Activated T-cell treated with anti-CD3 and anti-CD28 coated beads, Interleukin-2, amount 50 U/mL, for 72 hours (primary cell): ENCODE results near the gene SMOC2. TPM values are rescaled to one million over a fixed set of nuclear protein-coding genes. Genes with fewer than 3 reads are reported as not detected.
"Not testable (repeated sequence)": the region's sequence is repeated elsewhere in the genome, so short reads cannot be mapped to it uniquely, and the experiment has no call there.

Source experiments
- ATAC-seq, 2 donors: fragments of 150-1000 bp; cut with Tn5 transposase; replicated peaks in 1 of 2; 2 replicates each; pipeline ENCODE4 v1.10.0; 2021; ENCODE audit warnings: moderate library complexity in 2 of 2, mild to moderate bottlenecking in 1 of 2
- DNase-seq, 2 donors: peaks; one replicate each; pipeline ENCODE4 v3.0.0; 2021 to 2022; ENCODE audit warnings: mixed read lengths in 1 of 2
- H3K27ac Mint-ChIP-seq: one replicate; pipeline ENCODE4 v1.8.0; 2022; ENCODE audit warnings: mild to moderate bottlenecking, moderate library complexity, mixed read lengths
- H3K27me3 Mint-ChIP-seq: one replicate; pipeline ENCODE4 v1.8.0; 2022; ENCODE audit warnings: low read depth, mixed read lengths
- H3K36me3 Mint-ChIP-seq, 2 donors: one replicate each; pipeline ENCODE4 v1.8.0; 2022; ENCODE audit warnings: mixed read lengths in 2 of 2, mild to moderate bottlenecking in 1 of 2; ENCODE audit not compliant: insufficient read depth in 2 of 2
- H3K4me1 Mint-ChIP-seq: one replicate; pipeline ENCODE4 v1.8.0; 2022; ENCODE audit warnings: low read depth, mixed read lengths
- H3K4me3 Mint-ChIP-seq, 2 donors: one replicate each; pipeline ENCODE4 v1.8.0; 2022; ENCODE audit warnings: mild to moderate bottlenecking in 2 of 2, mixed read lengths in 2 of 2, moderate library complexity in 2 of 2
- H3K9me3 Mint-ChIP-seq, 2 donors: one replicate each; pipeline ENCODE4 v1.8.0; 2022; ENCODE audit warnings: mixed read lengths in 2 of 2
- total RNA-seq, 2 donors: library from RNA; stranded (reverse); gene quantifications; one replicate each; pipeline ENCODE4 v1.2.3, GENCODE V29; 2022

Gene SMOC2
- total RNA-seq, 2 donors from 2014 or later: not detected

DNA sequence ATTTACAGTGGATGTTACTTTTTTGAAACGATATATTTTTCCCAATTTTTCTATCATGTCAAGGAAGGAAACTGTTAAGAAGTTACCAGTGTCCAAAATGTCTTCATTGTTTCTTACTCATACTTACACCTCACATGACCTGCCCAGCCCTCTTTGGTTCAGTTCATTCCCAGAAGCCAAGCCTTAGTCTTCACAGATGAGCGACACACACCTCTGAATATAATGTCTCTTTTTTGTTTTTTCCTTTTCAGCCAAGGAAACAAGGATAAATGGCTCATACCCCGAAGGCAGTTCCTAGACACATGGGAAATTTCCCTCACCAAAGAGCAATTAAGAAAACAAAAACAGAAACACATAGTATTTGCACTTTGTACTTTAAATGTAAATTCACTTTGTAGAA lies 225.2 kb downstream of the SMOC2 start:
- Mint-ChIP-seq H3K27ac (no peak overlapping the region), H3K4me1 (no peaks in the 10 kb centered on the region), H3K4me3 (no peak overlapping the region), H3K27me3 (peaks cover 7% of the 10 kb centered on the region), H3K36me3 (no peaks in the 10 kb centered on the region), H3K9me3 (peaks cover 0 to 1% of the 10 kb centered on the region in 2 donors)
- no peak for ATAC-seq
- no peak for DNase-seq

DNA sequence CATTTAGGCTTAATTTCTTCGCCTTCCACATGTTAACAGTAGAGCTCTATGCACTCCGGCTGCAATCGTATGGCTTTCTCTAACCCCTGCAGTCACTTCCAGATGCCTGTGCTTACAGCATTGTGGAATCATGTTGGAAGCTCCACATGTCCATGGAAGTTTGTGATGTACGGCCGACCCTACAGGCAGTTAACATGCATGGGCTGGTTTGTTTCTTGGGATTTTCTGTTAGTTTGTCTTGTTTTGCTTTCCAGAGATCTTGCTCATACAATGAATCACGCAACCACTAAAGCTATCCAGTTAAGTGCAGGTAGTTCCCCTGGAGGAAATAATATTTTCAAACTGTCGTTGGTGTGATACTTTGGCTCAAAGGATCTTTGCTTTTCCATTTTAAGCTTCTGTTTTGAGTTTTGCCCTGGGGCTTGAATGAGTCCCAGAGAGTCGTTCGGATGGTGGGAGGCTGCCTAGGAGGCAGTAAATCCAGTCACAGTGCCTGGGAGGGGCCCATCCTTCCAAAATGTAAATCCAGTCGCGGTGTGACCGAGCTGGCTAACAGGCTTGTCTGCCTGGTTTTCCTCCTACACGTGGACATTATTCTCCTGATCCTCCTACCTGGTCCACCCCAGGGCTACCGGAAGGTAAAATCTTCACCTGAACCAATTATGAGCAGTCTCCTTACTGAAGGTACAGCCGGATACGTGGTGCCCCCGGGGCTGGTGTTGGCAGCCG lies 225.9 kb downstream of the SMOC2 start:
- no peak overlapping the region for H3K27ac Mint-ChIP-seq
- H3K27me3 Mint-ChIP-seq: peaks cover 7% of the 10 kb centered on the region
- no peaks in the 10 kb centered on the region for H3K36me3 Mint-ChIP-seq
- ATAC-seq (no peak), DNase-seq (no peak)
- H3K9me3 Mint-ChIP-seq: peaks cover 0 to 1% of the 10 kb centered on the region in 2 donors
- no peaks in the 10 kb centered on the region for H3K4me1 Mint-ChIP-seq
- H3K4me3 Mint-ChIP-seq: no peak overlapping the region

DNA sequence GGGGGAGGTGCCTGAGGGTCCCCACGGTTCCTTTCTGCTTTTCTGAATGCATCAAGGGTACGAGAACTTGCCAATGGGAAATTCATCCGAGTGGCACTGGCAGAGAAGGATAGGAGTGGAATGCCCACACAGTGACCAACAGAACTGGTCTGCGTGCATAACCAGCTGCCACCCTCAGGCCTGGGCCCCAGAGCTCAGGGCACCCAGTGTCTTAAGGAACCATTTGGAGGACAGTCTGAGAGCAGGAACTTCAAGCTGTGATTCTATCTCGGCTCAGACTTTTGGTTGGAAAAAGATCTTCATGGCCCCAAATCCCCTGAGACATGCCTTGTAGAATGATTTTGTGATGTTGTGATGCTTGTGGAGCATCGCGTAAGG lies 226.4 kb downstream of the SMOC2 start:
- ATAC-seq (no peak), DNase-seq (no peak)
- H3K27me3 Mint-ChIP-seq: peaks cover 7% of the 10 kb centered on the region
- H3K9me3 Mint-ChIP-seq: peaks cover 0 to 1% of the 10 kb centered on the region in 2 donors
- no peak overlapping the region for H3K4me3 Mint-ChIP-seq
- no peaks in the 10 kb centered on the region for H3K4me1 Mint-ChIP-seq
- H3K36me3 Mint-ChIP-seq: no peaks in the 10 kb centered on the region
- H3K27ac Mint-ChIP-seq: no peak overlapping the region

DNA sequence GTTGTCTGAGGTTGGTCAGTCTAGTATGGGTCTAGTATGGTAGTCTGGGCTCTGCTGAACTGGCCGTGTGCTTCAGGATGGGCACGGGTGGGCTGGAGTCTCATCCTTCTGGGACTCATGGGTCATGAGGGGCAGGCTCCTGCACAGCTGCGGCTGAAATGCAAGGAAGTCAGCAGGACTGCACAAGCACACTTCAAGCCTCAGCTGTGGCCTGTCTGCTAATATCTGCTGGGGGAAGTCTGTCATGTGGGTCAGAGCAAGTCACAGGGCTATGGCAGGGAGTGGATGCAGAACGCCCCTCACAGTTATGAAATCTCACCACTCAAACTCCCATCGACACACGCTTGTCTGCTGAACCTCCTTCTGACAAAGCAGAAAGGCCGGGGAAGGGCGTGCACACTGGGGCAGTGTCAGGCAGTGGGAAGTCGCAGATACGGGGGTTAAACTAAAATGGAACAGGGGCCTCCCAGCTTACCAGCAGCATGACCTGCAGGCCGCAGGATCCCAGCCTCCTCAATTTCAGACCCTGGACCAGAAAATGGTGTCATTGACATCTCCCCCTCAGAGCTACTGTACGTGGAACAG lies 229.5 kb downstream of the SMOC2 start:
- no peak for ATAC-seq
- H3K4me1 Mint-ChIP-seq: no peaks in the 10 kb centered on the region
- no peak overlapping the region for H3K4me3 Mint-ChIP-seq
- peaks cover 9% of the 10 kb centered on the region for H3K27me3 Mint-ChIP-seq
- DNase-seq: no peak
- H3K9me3 Mint-ChIP-seq: peaks cover 0 to under 1% of the 10 kb centered on the region in 2 donors
- H3K27ac Mint-ChIP-seq: no peak overlapping the region
- no peaks in the 10 kb centered on the region for H3K36me3 Mint-ChIP-seq

DNA sequence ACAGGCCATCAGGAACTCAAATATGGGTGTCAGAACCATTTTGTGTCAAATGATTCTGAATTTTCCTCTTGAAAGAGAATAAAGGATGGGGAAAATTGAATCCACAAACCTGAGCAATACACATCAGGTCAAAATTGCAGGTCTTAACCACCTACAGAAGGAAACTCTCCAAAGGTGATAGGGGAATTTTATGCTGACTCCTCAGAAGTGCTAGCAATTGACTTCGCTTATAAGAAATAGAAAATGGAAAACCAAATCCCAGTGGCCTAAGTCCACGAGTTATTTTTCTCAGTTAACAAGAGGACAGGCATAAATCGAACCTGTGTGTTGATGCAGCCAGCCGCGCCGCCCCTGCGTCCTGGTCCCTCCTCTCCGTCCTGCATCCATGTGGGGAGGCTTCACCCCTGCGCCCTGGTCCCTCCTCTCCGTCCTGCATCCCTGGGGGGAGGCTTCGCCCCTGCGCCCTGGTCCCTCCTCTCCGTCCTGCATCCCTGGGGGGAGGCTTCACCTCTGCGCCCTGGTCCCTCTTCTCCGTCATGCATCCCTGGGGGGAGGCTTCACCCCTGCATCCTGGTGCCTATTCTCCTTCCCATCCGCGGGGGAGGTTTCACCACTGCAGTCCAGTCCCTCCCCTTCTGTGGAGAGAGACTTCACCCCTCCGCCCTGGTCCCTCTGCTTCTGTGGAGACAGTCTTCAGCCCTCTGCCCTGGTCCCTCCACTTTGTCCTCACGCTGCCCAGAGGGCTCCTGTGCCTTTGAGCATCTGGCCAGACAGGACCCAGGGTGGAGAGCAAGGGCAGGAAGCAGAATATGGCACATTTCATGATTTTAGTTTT lies 230.3 kb downstream of the SMOC2 start:
- H3K36me3 Mint-ChIP-seq: no peaks in the 10 kb centered on the region
- no peaks in the 10 kb centered on the region for H3K4me1 Mint-ChIP-seq
- ATAC-seq: no peak
- no peak overlapping the region for H3K4me3 Mint-ChIP-seq
- peaks cover 14% of the 10 kb centered on the region for H3K27me3 Mint-ChIP-seq
- no peak overlapping the region for H3K27ac Mint-ChIP-seq
- no peak for DNase-seq
- no peaks in the 10 kb centered on the region for H3K9me3 Mint-ChIP-seq

DNA sequence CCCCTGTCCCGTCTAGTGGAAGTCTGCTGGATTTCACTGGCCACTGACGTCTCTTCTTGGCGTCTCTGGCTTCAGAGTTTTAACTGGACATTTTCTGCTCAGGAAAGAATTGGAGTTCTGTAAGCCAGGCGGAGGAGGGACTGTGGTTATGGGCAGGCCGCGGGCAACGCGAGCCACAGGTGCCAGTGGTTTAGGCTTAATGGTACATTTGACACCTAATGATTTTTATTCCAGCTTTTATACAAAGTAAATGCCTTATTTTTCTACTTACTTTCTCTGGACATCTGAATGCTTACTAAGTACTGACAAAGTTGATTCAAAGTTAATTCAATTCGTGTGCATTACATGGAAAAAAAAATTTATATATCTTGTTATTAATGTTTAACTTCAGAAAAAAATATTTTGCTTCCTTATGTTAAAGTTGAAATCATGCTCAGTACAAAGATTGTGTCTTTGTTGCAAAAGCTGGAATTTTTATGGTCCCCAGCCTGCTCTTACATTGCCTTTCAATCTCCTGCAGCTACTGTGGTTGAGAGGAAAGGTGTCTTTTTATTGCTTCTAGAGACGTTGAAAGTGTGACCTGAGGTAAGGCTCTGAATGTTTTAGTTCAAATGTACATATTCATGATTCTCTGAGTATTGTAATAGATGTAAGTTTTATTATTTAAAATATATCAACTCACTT lies 231.0 kb downstream of the SMOC2 start:
- ATAC-seq (no peak), DNase-seq (no peak)
- peaks cover 8% of the 10 kb centered on the region for H3K27me3 Mint-ChIP-seq
- H3K4me3 Mint-ChIP-seq: no peak overlapping the region
- no peaks in the 10 kb centered on the region for H3K9me3 Mint-ChIP-seq
- H3K27ac Mint-ChIP-seq: no peak overlapping the region
- no peaks in the 10 kb centered on the region for H3K4me1 Mint-ChIP-seq
- no peaks in the 10 kb centered on the region for H3K36me3 Mint-ChIP-seq

DNA sequence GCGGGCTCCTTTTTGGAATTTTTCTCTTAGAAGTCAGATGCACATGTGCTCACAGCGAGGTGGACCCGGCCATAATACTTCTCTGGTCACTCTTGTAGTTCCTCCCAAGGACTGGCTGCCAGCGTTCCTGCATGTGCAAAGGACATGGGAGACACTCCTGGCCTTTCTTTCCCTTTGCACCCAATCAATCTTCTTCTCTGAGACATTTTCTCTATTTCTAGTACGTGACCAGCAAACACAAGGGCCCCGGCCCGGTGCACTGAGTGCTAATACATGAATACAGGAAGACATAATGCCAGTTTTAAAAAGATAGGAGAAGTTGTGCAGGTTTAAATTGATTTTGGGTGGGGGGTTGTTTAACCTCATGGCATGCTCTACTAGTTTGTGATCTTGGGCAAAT lies 233.6 kb downstream of the SMOC2 start:
- H3K27ac Mint-ChIP-seq: no peak overlapping the region

DNA sequence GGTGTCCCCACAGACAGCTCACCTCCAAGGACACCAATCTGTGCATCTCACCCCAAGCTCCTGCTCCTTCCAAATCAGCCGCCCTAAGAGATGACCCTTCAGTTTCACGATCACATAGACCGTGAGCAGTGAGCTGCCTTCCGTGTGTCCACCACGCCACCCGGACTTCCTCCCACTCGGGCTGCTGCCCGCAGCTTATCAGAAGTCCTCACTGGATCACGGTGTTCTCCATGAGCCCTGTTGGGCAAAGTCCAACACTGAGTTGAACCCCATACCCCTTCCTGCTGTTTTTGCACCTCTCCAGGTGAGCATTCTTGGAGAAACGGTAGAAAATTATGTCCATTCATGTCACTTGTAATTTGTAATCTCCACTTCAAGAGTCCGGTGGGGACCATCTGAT lies 234.4 kb downstream of the SMOC2 start:
- DNase-seq (no peak), ATAC-seq (no peak)
- H3K36me3 Mint-ChIP-seq: no peaks in the 10 kb centered on the region
- H3K9me3 Mint-ChIP-seq: no peaks in the 10 kb centered on the region
- H3K27me3 Mint-ChIP-seq: peaks cover 8% of the 10 kb centered on the region
- H3K4me1 Mint-ChIP-seq: no peaks in the 10 kb centered on the region
- H3K4me3 Mint-ChIP-seq: no peak overlapping the region
- no peak overlapping the region for H3K27ac Mint-ChIP-seq

More for the DNA sequence above, 233.6 kb downstream of the SMOC2 start:
- Mint-ChIP-seq H3K9me3 (no peaks in the 10 kb centered on the region), H3K27me3 (peaks cover 8% of the 10 kb centered on the region), H3K4me3 (no peak overlapping the region), H3K4me1 (no peaks in the 10 kb centered on the region), H3K36me3 (no peaks in the 10 kb centered on the region)
- DNase-seq: no peak
- ATAC-seq: no peak

DNA sequence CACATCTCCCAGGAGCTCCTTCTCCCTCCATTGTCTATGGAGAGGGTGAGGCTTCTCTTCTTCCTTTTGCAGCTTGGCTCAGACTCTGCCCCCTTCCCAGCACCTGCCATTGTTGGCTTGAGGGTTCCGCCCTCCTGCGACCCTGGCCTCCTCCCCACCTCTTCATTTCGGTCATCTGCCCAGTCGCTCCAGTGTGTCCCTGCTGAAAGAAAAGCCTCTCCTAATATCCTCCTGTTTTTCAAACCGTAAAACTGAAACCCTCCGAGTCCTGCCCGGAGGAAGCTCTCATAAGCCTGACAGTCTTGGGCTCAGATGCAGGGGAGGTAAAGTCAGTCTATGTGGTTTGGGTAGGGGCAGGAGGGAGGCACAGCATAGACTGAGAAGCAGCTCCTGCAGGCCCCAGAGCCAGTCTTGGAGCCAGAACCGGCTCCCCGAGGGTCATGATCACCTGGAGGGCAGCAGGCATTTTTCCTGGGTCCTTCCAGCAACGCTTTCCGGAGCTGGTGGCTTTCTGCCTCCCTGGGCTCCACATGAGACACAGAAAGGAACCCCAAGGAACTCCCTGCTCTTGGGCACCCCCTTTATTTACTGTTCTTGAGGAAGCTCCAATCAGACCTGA lies 235.1 kb downstream of the SMOC2 start:
- Mint-ChIP-seq H3K27me3 (peaks cover 8% of the 10 kb centered on the region), H3K9me3 (no peaks in the 10 kb centered on the region), H3K4me3 (no peak overlapping the region), H3K36me3 (no peaks in the 10 kb centered on the region), H3K4me1 (no peaks in the 10 kb centered on the region), H3K27ac (no peak overlapping the region)
- DNase-seq: no peak
- no peak for ATAC-seq

DNA sequence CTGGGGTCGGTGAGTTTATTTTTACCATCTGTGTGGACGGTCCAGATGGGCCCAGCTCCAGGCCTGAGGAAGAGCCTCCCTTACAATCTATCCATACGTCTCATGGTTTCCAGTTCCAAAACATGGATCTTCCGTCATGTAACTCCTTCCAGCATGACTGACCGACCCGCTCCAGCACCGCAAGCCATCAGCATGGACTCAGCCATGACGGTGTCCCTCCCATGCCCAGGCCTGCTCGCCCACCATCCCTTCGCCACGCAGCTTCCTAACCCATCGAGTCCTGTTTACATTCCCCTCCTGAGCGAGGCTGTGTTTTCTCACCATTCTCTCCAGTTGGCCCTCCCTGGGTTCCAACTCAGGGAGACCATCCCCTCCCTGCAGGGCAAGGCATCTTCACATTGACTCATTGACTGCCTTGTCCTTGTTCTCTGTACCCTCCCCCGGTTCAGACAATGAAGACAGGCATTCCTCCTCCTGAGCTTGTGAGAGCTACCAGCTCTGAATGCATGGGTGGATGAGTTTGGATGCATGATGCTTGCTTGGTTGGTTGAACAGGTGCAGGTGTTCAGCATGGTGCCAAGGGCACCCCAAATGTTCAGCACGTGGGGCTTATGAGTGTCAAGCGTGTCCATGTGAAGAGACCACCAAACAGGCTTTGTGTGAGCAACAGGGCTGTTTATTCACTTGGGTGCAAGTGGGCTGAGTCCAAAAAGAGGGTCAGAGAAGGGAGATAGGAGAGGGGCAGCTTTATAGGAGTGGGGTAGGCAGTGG lies 235.8 kb downstream of the SMOC2 start:
- H3K9me3 Mint-ChIP-seq: no peaks in the 10 kb centered on the region
- H3K4me3 Mint-ChIP-seq: no peak overlapping the region
- ATAC-seq (no peak), DNase-seq (no peak)
- H3K27ac Mint-ChIP-seq: no peak overlapping the region
- no peaks in the 10 kb centered on the region for H3K36me3 Mint-ChIP-seq
- H3K4me1 Mint-ChIP-seq: no peaks in the 10 kb centered on the region
- peaks cover 8% of the 10 kb centered on the region for H3K27me3 Mint-ChIP-seq

DNA sequence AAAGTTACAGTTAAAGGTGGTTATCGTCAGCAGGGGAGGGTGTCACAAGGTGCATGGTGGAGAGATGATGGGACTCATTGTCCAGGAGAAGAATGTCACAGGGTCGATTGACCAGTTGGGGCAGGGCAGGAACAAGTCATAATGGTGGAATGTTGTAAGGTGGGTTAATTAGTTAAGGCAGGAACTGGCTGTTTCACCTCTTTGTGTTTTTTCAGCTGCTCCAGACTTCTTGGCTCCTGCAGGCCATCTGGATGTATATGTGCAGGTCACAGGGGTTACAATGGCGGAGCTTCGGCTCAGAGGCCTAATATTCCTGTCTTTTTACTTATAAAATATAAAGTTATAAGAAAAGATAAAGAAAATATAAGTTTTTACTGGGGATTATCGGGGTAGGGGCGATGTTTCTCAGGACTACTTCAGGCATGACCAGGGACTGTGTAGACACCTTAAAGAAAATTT lies 236.4 kb downstream of the SMOC2 start:
- not testable (repeated sequence) for H3K36me3 Mint-ChIP-seq, H3K27ac Mint-ChIP-seq, ATAC-seq, H3K27me3 Mint-ChIP-seq, DNase-seq, H3K4me1 Mint-ChIP-seq, H3K4me3 Mint-ChIP-seq, H3K9me3 Mint-ChIP-seq

DNA sequence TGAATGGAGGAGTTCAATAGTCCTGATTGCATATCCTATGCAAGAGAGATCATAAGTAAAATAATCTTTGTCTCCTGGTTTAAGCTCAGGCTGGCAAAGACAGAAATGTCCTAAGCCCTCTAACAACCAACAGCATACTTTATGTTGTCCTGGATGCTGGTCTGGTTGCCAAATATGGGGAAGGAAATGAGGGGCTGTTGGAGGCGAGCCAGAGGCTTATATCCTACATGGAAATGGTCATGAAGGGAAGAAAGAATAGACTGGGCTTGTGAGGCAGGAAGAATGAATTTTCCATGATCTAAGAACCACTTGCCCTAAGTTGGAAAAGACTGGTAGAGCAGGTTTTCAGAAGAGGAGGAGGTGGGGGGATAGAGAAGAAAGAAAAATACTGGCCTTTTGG lies 237.1 kb downstream of the SMOC2 start:
- no peaks in the 10 kb centered on the region for H3K9me3 Mint-ChIP-seq
- DNase-seq: no peak

More for the DNA sequence above, 237.1 kb downstream of the SMOC2 start:
- Mint-ChIP-seq H3K27ac (no peak overlapping the region), H3K4me1 (no peaks in the 10 kb centered on the region), H3K27me3 (peaks cover 8% of the 10 kb centered on the region), H3K4me3 (no peak overlapping the region), H3K36me3 (no peaks in the 10 kb centered on the region)
- ATAC-seq: no peak
